Stimulated activated CD4-positive, alpha-beta T cell treated with anti-CD3 and anti-CD28 coated beads, Interleukin-1b, Interleukin-23, amount 100 ng/mL, for 48 hours (primary cell): ENCODE measurements around the gene PIP4K2A.
"Not testable (repeated sequence)": the region's sequence is repeated elsewhere in the genome, so short reads cannot be mapped to it uniquely, and the experiment has no call there.

Experiments
- DNase-seq: peaks from one replicate; pipeline ENCODE4 v3.0.0-alpha.2; 2020

Gene PIP4K2A

GRCh38 chr10:22503315-22504088 is 210.9 kb downstream of the PIP4K2A start:
- DNase-seq: no peak

- no peak for DNase-seq
Observed at GRCh38 chr10:22501863-22502262, 212.5 kb downstream of the PIP4K2A start.

GRCh38 chr10:22501413-22501812 is 213.0 kb downstream of the PIP4K2A start:
- DNase-seq: no peak

GRCh38 chr10:22500656-22501340 is 213.6 kb downstream of the PIP4K2A start:
- DNase-seq: no peak

- DNase-seq: not testable (repeated sequence)
Observed at GRCh38 chr10:22499973-22500372, 214.4 kb downstream of the PIP4K2A start.

GRCh38 chr10:22495396-22495795 is 219.0 kb downstream of the PIP4K2A start:
- no peak for DNase-seq

- DNase-seq: no peak
Observed at GRCh38 chr10:22494007-22494406, 220.4 kb downstream of the PIP4K2A start.

GRCh38 chr10:22491931-22492615 is 222.3 kb downstream of the PIP4K2A start:
- peak; percentile 24 for DNase-seq

- DNase-seq: no peak
Observed at GRCh38 chr10:22491480-22491879, 222.9 kb downstream of the PIP4K2A start.

- no peak for DNase-seq
Observed at GRCh38 chr10:22489975-22490374, 224.4 kb downstream of the PIP4K2A start.

GRCh38 chr10:22489467-22489866 is 224.9 kb downstream of the PIP4K2A start:
- DNase-seq: no peak

GRCh38 chr10:22486431-22486830 is 227.9 kb downstream of the PIP4K2A start:
- DNase-seq: no peak
